Measurements from ENCODE around the gene COL15A1.

The COL15A1 gene

DNA sequence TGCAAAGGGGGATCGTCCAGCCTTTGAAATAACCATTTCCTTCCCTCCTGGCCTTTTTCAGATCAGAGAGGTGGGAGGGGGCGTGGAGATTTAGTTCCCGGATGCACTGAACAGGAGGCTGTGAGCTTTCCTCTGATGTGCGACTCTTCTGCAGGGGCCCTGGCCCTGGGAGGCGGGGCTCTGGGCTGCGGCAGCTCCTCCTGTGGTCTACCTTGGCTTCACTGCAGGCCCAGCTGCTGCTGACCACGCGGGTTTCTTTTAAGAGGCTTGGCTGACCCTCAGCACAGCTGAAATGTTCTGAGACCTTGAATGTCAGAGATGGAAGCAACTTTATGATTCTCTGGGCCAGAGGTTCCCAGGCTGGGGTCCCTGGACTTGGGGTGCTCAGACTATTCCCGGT is 27.0 kb upstream of the COL15A1 start:
- H3K27ac ChIP-seq: no peak overlapping the region
- H3K36me3 ChIP-seq (replicated peaks): no peaks in the 10 kb centered on the region
- in situ Hi-C loops (cut with HindIII; ENCODE audit: low pct_ligation_motif_present, low sequenced_read_pairs): no loop called here
- DNase-seq: no peak
- no peak overlapping the region for H3K4me3 ChIP-seq (ENCODE audit: low read depth, low read length)
- TF ChIP-seq, protein P1, sequence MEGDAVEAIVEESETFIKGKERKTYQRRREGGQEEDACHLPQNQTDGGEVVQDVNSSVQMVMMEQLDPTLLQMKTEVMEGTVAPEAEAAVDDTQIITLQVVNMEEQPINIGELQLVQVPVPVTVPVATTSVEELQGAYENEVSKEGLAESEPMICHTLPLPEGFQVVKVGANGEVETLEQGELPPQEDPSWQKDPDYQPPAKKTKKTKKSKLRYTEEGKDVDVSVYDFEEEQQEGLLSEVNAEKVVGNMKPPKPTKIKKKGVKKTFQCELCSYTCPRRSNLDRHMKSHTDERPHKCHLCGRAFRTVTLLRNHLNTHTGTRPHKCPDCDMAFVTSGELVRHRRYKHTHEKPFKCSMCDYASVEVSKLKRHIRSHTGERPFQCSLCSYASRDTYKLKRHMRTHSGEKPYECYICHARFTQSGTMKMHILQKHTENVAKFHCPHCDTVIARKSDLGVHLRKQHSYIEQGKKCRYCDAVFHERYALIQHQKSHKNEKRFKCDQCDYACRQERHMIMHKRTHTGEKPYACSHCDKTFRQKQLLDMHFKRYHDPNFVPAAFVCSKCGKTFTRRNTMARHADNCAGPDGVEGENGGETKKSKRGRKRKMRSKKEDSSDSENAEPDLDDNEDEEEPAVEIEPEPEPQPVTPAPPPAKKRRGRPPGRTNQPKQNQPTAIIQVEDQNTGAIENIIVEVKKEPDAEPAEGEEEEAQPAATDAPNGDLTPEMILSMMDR (IDR thresholded peaks at IDR 0.05; ENCODE audit: low read depth, low read length, missing control alignments): peak; percentile 17
- H3K27me3 ChIP-seq (replicated peaks): no peaks in the 10 kb centered on the region

DNA sequence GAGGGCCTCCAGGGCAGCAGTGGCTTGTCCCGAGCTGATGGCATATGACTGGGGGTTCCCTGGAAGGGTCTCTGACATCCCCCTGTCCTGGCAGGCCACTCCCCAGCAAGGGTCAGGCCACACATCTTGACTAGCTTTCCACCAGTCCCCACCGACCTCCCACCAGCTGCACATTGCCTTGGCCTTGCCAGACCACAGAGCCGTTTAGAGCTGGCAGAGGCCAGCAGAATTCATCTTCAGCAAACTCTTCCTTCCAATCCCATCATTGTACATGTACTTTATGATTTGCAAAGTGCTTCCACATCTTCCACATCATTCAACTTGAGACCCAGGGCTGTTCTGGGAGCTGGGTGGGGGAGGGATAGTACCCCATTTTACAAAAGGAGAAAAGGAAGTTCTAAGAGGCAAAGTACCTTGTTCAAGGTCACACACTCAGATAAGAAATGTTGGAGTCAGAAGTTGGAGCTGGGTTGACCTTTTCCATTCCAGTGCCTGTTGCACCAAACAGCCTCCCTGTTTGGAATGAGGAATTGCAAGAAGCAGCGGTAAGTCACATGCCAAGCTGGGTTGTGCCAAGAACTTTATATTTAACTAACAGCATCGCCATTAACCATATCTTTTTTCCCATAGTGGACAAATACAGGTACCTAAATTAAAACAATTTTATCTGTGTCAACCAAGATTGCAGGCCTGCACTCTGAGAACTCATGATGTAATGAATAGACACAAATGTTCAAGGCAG is 25.8 kb upstream of the COL15A1 start:
- no peaks in the 10 kb centered on the region for H3K27me3 ChIP-seq (replicated peaks)
- DNase-seq: no peak
- H3K36me3 ChIP-seq (replicated peaks): no peaks in the 10 kb centered on the region
- TF ChIP-seq, protein P1 (IDR thresholded peaks at IDR 0.05; ENCODE audit: low read depth, low read length, missing control alignments): no peak
- no peak overlapping the region for H3K27ac ChIP-seq
- H3K4me3 ChIP-seq (ENCODE audit: low read depth, low read length): no peak overlapping the region
- in situ Hi-C loops (cut with HindIII; ENCODE audit: low pct_ligation_motif_present, low sequenced_read_pairs): no loop called here

DNA sequence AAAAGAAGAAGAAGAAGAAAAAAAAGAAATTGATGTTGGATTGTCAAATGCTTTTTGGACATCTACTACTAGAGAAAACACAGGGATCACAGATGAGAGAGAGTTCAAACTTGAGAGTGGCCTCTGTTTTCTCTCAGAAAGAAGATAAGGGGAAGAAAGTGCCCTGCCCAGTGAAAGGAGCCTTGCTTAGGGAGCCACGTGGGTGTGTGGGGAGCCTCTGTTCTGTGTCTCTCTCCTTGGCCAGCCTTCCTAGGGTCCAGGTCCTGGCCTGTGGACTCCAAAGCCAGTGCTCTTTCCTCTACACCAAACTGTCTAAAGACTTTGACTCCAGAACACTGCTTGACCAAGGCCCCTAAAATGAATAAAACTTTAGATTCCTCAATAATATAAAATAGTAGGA is 22.0 kb upstream of the COL15A1 start:
- Histone ChIP-seq H3K36me3 (replicated peaks) (no peaks in the 10 kb centered on the region), H3K27ac (no peak overlapping the region), H3K4me3 (ENCODE audit: low read depth, low read length) (no peak overlapping the region), H3K27me3 (replicated peaks) (no peaks in the 10 kb centered on the region)
- in situ Hi-C loops (cut with HindIII; ENCODE audit: low pct_ligation_motif_present, low sequenced_read_pairs): no loop called here
- no peak for DNase-seq
- TF ChIP-seq, protein P1 (IDR thresholded peaks at IDR 0.05; ENCODE audit: low read depth, low read length, missing control alignments): no peak

DNA sequence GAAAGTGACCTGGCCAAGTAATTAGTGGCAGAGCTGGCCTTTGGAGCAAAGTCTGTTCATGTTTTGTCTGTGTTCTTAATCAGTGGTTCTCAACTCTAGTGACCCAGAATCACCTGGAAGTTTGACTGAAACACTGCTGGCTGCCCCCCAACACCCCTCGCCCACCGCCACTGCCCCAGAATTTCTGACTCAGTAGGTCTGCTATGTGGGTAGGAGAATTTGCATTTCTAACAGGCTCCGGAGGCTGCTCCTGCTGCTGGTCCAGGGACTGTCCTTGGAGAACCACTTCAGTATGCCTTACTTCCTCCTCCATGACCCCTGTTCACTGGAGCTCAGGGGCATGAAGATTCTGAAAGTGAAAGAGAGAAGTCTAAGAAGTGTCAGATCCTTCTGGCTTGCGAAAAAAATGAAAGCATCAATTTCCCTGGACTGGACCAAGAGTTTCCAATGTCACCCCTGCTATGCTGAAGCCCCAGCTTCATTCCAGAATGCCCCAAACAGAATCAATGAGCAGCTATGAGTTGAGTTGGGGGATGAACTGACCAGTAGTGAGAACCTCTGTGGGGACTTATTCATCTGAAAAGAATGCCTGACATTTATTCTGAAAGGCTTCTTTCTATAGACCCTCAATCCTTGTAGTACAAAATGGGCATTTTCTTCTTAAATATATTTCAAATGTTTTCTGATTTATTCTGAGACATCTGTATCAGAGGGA is 20.8 kb upstream of the COL15A1 start:
- H3K4me3 ChIP-seq (ENCODE audit: low read depth, low read length): no peak overlapping the region
- DNase-seq: no peak
- H3K36me3 ChIP-seq (replicated peaks): no peaks in the 10 kb centered on the region
- TF ChIP-seq, protein P1 (IDR thresholded peaks at IDR 0.05; ENCODE audit: low read depth, low read length, missing control alignments): no peak
- H3K27me3 ChIP-seq (replicated peaks): no peaks in the 10 kb centered on the region
- peak overlapping the region; percentile 11 for H3K27ac ChIP-seq
- in situ Hi-C loops (cut with HindIII; ENCODE audit: low pct_ligation_motif_present, low sequenced_read_pairs): no loop called here

DNA sequence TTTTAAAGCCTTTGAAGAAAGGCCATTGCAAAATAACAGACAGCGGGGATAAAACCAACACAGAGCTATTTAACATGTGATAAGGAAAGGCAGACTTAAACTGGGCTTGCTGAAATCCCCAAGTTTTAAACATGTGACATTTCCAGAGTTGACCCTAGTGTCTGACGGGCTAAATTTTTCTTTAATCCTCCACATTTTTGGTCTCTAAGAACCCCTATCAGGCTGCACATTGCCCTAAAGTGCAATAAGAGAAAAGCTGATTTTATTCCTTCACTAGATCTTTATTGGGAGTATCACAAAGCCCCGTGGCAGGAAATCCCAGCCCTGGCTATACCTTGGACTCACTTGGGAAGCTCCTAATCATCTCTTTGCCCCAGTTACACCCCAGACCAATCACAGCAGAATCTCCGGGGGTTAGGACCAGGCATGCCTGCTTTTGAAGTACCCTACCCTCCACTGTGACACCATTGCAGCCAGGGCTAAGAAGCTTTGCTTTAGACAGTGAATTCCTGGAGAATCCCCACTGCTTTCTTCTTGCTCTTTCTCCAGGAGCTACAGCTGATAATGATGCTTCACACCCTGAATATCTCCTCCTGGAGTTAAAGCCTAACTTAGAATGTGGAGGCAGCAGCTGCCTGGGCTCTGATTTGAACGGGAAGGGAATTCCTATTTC is 20.1 kb upstream of the COL15A1 start:
- Histone ChIP-seq H3K27me3 (replicated peaks) (no peaks in the 10 kb centered on the region), H3K27ac (peak overlapping the region; percentile 11), H3K36me3 (replicated peaks) (no peaks in the 10 kb centered on the region), H3K4me3 (ENCODE audit: low read depth, low read length) (no peak overlapping the region)
- DNase-seq: no peak
- in situ Hi-C loops (cut with HindIII; ENCODE audit: low pct_ligation_motif_present, low sequenced_read_pairs): no loop called here
- TF ChIP-seq, protein P1 (IDR thresholded peaks at IDR 0.05; ENCODE audit: low read depth, low read length, missing control alignments): no peak
